GM15510 (cell line): ENCODE measurements around the gene FAM241A.

ENCODE experiments used
- POLR2A ChIP-seq: IDR thresholded peaks from 3 replicates; pipeline ENCODE4 v1.6.1; 2011; ENCODE audit warnings: borderline replicate concordance; ENCODE audit not compliant: insufficient read length; ENCODE audit errors: extremely low read depth

Gene FAM241A

DNA sequence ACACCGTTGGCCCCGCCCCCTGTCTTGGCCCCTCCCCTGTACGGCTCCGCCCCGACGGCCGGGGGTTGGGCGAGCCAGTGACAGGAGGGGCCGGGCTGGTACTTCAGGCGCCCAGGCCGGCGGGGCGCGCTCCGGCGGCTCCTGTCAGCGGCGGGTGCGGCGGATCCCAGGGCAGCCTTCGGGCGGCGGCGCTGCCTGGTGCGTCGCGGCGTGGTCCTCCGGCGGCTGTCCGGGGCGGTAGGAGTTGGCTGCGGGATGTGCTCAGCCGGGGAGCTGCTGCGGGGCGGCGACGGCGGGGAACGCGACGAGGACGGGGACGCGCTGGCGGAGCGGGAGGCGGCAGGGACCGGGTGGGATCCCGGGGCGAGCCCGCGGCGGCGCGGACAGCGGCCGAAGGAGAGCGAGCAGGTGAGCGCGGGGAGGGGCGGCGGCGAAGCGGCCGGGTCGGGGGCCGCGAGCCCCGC lies at the start of gene FAM241A:
Gene FAM241A, plus strand, starts transcription at position 129 of the 464 bp plus-strand sequence. Its CDS starts 127 bp downstream, at position 256.
- peak; percentile 92 for TF ChIP-seq POLR2A

DNA sequence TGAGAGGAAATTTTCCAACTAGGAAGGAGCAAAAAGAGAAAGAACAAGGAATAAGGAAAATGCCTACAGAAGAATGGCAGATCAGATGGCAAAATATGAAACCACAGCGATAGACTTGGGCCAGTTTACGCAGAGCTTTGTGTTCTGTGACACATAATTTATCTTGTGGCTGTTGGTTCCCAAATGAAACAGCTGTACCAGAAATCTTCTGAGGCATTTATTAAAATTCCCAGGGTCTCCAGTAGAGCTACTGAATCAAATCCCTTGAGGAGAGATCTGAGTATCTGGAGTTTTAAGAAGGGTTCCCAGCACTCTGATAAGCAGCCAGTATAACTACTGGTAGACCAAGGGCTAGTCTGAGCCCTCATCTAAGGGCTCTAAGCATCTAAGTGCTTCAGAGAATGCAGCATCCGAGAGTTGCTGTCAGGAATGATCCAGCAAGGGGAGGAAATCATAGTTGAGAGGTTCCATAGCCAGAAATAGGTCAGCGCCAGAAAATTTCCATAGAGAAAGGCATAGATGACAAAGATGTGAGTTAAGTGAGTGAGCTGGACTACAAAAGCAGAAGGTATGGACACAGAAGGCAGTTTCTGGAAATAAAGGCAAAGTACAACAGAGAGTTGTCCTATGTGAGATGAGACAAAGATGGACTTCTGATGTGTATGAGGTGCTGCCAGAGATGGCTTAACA lies 46.3 kb upstream of the FAM241A start:
- TF ChIP-seq POLR2A = no peak

DNA sequence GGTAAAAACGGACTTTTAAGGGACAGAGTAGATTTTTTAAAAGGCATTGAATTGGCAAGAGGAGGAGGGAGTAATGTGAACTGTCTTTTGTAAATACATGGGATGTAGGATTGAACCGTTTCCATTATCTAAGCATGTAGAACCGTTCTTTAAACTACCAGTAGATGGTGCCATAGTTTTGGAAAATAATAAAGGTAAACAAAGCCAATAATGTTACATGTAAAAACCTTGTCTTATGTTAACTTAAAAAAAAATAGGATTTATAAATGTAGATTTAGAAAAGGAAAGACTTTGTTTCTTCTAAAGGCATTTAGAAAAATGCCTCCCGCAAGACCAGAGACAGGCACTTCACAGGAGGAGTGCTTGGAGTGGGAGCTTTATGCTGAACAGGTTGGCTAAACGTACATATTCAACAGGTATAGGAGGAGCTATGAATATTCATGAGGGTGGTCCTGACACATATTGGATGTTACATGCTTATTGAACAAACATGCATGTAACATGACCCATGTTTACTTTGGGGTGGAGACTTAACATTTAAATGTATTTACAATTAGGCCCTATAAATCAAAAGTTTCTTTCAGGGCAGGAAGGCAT lies 45.5 kb upstream of the FAM241A start:
- TF ChIP-seq POLR2A = no peak

DNA sequence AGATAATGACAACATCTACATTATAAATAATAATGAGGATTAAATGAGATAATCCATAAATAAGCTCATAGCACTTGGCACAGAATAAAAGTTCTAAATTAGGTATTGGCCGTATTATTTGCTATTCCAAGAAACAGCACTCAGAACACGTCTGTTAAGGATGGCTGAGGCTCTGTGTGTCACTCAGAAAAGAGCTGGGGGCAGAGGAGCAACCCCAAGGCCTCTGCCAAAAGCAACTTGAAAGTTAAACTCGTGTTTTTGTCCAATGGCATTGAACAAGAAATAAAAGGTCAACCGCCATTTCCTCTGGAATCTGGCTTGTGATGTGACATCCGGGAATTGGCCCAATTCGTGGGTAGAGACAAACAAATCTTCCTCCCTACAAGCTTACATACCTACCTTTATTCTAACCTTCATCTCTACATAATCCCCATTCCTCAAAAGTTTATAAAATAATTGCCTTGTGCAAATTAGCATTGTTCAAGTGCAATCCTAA lies 42.3 kb upstream of the FAM241A start:
- no peak for TF ChIP-seq POLR2A

DNA sequence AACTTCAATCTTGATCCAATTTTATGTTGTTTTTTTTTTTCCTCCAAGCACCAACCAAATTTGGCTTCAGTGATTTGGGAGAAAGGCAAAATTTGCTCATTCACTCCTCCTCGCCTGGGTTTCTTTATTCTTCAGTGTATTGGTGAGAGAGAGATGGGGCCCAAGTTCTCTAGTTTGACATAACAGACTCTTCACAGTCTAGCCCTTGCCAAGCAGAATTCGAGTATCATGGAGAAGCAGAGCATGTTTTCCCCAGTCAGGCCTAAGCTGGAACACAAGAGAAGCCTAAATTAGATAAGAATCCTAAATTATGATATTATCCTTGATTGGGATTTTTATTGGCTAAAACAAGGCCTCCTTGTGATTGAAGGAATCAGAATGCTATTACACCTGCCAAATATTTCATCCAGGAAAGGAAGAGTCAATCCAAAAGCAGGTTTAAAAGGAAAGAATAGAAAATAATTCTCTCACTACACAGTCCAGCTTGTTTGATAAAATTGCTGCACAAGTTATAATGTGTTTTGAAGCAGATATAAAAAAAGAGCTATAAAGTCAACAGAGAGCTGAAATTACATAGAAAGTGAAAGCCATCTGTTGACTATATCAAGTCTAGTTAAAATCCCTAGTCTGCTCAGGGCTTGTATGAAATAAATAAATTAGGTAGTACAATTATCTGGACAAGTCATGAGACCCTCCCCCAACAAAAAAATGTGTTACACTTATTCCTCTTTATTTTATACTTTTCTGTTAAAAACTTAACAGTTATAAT lies 39.9 kb upstream of the FAM241A start:
- no peak for TF ChIP-seq POLR2A

DNA sequence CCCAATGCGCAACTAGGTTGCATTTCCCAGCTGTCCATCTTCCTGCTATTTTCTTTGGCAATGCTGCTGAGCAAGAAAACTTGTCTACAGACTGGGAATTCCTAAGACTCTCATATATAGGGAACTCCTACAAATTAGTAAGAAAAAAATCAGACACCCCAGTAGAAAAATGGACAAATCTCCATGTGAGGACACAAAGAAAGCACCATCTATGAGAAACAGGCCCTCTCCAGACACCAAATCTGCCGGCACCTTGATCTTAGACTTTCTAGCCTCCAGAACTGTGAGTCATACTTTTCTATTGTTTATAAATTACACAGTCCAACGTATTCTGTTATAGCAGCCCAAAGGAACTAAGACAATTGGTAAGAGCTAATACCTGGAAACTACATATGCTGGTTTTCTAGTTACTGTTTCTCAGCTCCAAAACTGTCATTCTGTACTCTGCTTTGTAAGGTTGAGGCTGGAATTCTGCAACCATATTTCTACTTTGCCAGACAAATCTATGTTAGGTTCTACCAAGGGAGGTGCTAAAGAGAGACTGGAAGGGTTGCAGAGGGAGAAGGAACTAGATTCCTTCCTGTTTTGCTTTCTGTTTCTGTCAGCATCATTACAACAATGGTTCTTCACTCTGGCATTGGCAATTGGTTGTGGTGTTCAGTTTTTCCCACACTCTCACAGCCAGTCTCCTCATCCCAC lies 35.7 kb upstream of the FAM241A start:
- TF ChIP-seq POLR2A = no peak

DNA sequence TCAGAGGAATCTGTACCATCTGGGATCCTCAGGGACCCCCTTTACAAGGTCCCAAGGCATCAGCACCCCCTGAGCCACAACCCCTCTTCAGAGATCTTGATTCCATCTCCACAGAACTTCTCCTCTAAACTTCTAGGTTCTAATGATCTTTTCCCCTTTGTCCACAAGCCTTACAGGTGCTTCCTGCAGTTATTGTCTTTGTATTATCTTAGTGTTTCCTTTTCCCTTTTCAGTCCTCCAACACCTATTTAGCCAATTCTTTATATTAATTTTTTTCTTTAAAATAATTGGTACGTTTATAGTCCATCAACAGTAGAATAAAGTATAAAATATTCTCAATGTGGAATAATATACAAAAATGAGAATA lies 35.2 kb upstream of the FAM241A start:
- TF ChIP-seq POLR2A = no peak

DNA sequence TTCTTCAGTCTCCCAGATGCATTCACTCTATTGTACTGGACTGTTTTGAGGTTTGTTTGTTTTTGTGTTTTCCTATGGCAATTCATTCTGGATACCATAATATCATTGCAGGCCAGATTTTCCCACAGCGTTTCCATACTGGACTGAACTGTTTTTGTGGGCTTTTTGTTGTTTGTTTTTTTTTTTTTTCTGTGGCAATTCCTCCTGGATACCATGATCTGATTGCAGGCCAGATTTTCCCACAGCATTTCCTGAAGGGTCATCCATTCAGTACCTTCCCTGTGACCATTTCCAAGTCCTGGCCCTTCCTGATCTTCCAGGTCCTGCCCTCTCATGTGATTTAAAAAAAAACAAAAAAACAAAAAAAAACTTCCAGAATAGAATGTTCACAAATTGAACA lies 33.9 kb upstream of the FAM241A start:
- TF ChIP-seq POLR2A = no peak

DNA sequence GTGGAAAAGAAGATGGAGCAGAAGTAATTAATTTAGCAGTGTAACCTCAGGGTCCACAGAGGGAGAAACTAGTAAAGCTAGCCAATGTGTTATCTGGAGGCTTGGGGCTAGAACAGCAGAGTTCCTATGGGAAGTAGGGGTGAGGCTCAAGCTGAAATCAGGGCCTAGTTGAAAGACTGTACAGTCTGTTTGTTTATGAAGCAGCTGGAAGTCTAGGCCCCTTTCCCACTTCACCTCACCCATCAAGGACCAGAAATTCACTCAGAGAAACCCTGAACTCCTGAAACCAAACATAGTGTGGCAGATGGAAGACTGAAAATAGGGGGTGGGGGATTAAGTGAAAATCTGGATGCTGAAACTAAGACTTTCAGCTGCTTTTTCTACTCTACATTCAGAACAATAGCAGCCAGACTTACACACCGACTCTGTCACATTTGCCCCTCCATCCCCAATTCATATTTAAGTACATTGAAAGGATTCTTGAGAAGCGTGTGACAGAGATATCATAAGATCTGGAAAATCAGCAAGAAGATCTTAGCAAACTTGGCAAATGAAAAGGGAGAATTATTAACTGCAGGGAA lies 32.6 kb upstream of the FAM241A start:
- TF ChIP-seq POLR2A = no peak

DNA sequence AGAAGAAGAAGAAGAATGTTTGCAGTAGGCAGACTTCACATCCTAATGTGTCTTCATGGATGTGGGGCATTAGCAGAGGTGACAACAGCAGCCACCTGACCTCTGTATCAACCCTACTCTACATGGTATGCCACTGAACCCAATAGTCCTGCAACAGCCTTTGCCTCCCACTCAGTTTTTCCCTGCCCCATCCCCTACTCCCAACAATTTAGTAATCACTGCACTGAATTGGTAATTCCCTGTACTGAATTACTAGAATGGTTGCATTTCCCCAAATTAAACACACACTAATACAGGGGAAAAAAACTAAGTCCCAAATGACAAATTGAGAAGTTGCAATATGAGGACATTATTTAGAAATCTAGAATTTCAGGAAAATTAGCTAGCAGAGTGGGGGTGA lies 31.4 kb upstream of the FAM241A start:
- no peak for TF ChIP-seq POLR2A

DNA sequence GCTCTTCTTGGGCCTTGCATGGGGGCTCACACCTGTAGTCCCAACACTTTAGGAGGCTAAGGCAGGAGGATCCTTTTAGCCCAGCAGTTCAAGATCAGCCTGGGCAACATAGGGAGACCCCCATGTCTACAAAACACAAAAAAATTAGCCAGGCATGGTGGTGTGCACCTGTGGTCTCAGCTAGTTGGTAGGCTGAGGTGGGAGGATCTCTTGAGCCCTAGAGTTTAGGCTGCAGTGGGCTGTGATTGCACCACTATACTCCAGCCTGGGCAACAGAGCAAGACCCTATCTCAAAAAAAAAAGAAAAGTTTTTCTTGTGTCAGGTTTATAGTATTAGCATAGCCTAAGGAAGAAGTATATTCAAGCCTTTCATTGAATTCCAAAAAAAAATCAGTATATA lies 30.8 kb upstream of the FAM241A start:
- no peak for TF ChIP-seq POLR2A

DNA sequence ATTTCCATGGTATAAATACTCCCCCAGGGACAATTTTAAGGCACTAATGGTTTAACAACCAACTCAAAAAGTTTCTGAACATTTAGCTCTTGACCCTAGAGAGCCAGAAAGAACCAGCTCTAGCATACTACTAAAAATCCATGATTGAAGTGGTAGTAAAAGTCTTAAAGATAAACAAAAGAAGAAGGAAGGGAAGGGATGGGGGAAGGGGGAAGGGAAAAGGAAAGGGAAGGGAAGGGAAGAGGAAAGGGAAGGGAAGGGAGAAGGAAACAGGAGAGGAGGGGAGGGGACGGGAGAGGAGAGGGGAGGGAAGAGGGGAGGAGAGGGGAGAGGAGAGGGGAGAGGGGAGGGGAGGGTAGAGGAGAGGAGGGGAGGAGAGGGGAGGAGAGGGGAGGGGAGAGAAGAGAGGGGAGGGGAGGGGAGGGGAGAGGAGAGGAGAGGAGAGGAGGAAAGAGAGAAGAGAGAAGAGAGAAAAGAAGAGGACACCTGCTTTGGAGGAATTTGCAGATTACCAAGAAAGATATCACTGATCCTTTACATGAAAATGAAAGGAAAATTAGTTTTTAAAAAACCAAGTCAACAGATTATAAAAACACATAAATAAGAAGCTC lies 26.4 kb upstream of the FAM241A start:
- TF ChIP-seq POLR2A = no peak

DNA sequence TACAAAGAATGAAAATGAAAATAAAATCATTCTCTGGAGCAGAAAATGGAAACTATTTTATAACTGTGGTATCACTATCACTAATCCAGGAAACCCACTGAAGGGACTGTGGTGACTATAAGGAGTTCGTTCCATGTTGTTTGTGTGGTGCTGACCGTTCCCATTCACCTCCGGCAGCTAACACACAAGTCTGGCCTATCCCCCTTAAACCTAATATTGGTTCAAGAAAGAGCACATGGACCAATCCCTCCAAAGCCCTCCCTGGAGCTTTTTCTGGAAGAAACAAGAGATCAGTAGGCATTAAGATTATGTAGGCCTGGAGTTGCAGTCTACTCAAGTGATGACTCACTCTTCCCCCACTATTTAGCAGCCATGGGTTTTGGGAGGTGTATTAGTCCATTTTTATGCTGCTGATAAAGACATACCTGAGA lies 25.9 kb upstream of the FAM241A start:
- TF ChIP-seq POLR2A = no peak

DNA sequence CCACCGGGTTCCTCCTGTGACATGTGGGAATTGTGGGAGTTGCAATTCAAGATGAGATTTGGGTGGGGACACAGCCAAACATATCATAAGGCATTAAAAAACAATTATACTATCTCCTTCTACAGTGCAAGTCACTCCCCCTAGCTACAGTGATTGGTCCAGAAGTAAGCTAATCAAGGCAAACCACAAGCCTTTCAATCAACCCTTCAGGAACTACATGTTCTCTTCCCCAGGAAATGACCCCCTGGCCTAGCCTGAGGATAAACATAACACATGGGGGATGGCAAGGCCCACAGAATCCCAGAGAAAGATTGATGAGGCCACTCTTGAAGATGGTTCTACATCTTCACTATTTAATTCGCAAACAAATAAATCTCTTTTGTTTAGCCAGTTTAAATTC lies 25.2 kb upstream of the FAM241A start:
- no peak for TF ChIP-seq POLR2A
